Peyer's patch (tissue), 4 donors: Measurements from ENCODE around the gene LAMTOR2. TPM values are rescaled to one million over a fixed set of nuclear protein-coding genes. Genes with fewer than 3 reads are reported as not detected.
A peak's percentile ranks its signal among the peaks of the same experiment; 100 is the strongest.

Source experiments
- DNase-seq, 3 donors: peaks; one replicate each; pipeline ENCODE4 v3.0.0-alpha.2; 2017 to 2019
- H3K27ac ChIP-seq, 4 donors: fragments of 200-600 bp; sonication (generic); one replicate each; pipeline ENCODE4 v1.5.1; 2016 to 2019
- H3K27me3 ChIP-seq, 2 donors: fragments of 200-600 bp; sonication (generic); one replicate each; pipeline ENCODE4 v1.5.1; 2019
- H3K36me3 ChIP-seq, 3 donors: fragments of 200-600 bp; sonication (generic); one replicate each; pipeline ENCODE4 v1.5.1; 2016 to 2019
- H3K4me1 ChIP-seq, 4 donors: fragments of 200-600 bp; sonication (generic); one replicate each; pipeline ENCODE4 v1.5.1; 2016 to 2019
- H3K4me3 ChIP-seq, 4 donors: fragments of 200-600 bp; sonication (generic); 1 replicate in 3 of 4; 2 replicates in 1 of 4; pipeline ENCODE4 v1.5.1; 2016 to 2019; ENCODE audit warnings: mild to moderate bottlenecking in 1 of 4
- H3K9me3 ChIP-seq, 4 donors: fragments of 200-600 bp; sonication (generic); one replicate each; pipeline ENCODE4 v1.5.1; 2016 to 2019; ENCODE audit warnings: mild to moderate bottlenecking in 1 of 4
- CTCF ChIP-seq, 6 experiments: fragments of 450-650 bp in 4 of 6; fragments of 200-600 bp in 2 of 6; sonication (generic) in 1 of 6; IDR thresholded peaks; one replicate each; pipeline ENCODE4 v1.5.1; 2017 to 2019; ENCODE audit warnings: antibody characterized with exemption in 6 of 6, mild to moderate bottlenecking in 3 of 6, moderate library complexity in 1 of 6
- POLR2A ChIP-seq, 2 donors: fragments of 450-650 bp; IDR thresholded peaks; one replicate each; pipeline ENCODE4 v1.5.1; 2017; ENCODE audit warnings: antibody characterized with exemption in 2 of 2, mild to moderate bottlenecking in 2 of 2, moderate library complexity in 2 of 2
- total RNA-seq, 4 donors: library from RNA; depleted of rRNA; stranded (reverse); fragments of >200 nt; gene quantifications; one replicate each; pipeline ENCODE4 v1.1.0, GENCODE V29; 2016

The LAMTOR2 gene
- total RNA-seq, 4 donors from 2014 or later, result 40.4 to 75.5 (median 54.1) TPM

- Histone ChIP-seq H3K4me3 (no peak overlapping the region), H3K27me3 (no peaks in the 10 kb centered on the region), H3K27ac (no peak overlapping the region), H3K36me3 (no peaks in the 10 kb centered on the region), H3K4me1 (peaks cover 0 to 54% (median 23%) of the 10 kb centered on the region in 4 donors), H3K9me3 (no peaks in the 10 kb centered on the region)
- no peak for DNase-seq
- TF ChIP-seq CTCF (IDR thresholded peaks at IDR 0.05) (no peak), POLR2A (IDR thresholded peaks at IDR 0.05) (no peak)
These were observed 44.2 kb downstream of the LAMTOR2 start for GRCh38 chr1:156098784-156099183.

GRCh38 chr1:156099282-156099681 lies 44.7 kb downstream of the LAMTOR2 start:
- Histone ChIP-seq H3K27me3 (no peaks in the 10 kb centered on the region), H3K36me3 (no peaks in the 10 kb centered on the region), H3K9me3 (no peaks in the 10 kb centered on the region), H3K4me1 (peaks cover 0 to 59% (median 24%) of the 10 kb centered on the region in 4 donors), H3K27ac (no peak overlapping the region), H3K4me3 (no peak overlapping the region)
- no peak for TF ChIP-seq CTCF (IDR thresholded peaks at IDR 0.05)
- no peak for TF ChIP-seq POLR2A (IDR thresholded peaks at IDR 0.05)
- no peak for DNase-seq

- no peak for TF ChIP-seq POLR2A (IDR thresholded peaks at IDR 0.05)
- TF ChIP-seq CTCF (IDR thresholded peaks at IDR 0.05), result no peak
- Histone ChIP-seq H3K4me1 (peaks cover 7 to 70% (median 27%) of the 10 kb centered on the region in 4 donors), H3K36me3 (no peaks in the 10 kb centered on the region), H3K4me3 (no peak overlapping the region), H3K27me3 (no peaks in the 10 kb centered on the region), H3K27ac (peak overlapping the region in 1 of 4 donors; percentile 33), H3K9me3 (no peaks in the 10 kb centered on the region)
- no peak for DNase-seq
These were observed 45.8 kb downstream of the LAMTOR2 start for GRCh38 chr1:156100205-156100995.

- Histone ChIP-seq H3K4me1 (peaks cover 10 to 74% (median 22%) of the 10 kb centered on the region in 4 donors), H3K27ac (peak overlapping the region in 3 of 4 donors; percentile 76 to 95 (median 93)), H3K9me3 (no peaks in the 10 kb centered on the region), H3K27me3 (no peaks in the 10 kb centered on the region), H3K36me3 (no peaks in the 10 kb centered on the region), H3K4me3 (no peak overlapping the region)
- TF ChIP-seq POLR2A (IDR thresholded peaks at IDR 0.05) (no peak), CTCF (IDR thresholded peaks at IDR 0.05) (no peak)
- no peak for DNase-seq
These were observed 47.3 kb downstream of the LAMTOR2 start for GRCh38 chr1:156101880-156102279.

- DNase-seq, result no peak
- Histone ChIP-seq H3K27me3 (no peaks in the 10 kb centered on the region), H3K36me3 (no peaks in the 10 kb centered on the region), H3K27ac (peak overlapping the region; percentile 76 to 95 (median 85)), H3K4me1 (peaks cover 10 to 73% (median 16%) of the 10 kb centered on the region in 4 donors), H3K9me3 (no peaks in the 10 kb centered on the region), H3K4me3 (no peak overlapping the region)
- TF ChIP-seq CTCF (IDR thresholded peaks at IDR 0.05) (no peak), POLR2A (IDR thresholded peaks at IDR 0.05) (no peak)
These were observed 48.3 kb downstream of the LAMTOR2 start for GRCh38 chr1:156102633-156103511.
